ENCODE results near the gene RPGRIP1L.
"Not testable (repeated sequence)": the region's sequence is repeated elsewhere in the genome, so short reads cannot be mapped to it uniquely, and the experiment has no call there.

Gene RPGRIP1L

DNA sequence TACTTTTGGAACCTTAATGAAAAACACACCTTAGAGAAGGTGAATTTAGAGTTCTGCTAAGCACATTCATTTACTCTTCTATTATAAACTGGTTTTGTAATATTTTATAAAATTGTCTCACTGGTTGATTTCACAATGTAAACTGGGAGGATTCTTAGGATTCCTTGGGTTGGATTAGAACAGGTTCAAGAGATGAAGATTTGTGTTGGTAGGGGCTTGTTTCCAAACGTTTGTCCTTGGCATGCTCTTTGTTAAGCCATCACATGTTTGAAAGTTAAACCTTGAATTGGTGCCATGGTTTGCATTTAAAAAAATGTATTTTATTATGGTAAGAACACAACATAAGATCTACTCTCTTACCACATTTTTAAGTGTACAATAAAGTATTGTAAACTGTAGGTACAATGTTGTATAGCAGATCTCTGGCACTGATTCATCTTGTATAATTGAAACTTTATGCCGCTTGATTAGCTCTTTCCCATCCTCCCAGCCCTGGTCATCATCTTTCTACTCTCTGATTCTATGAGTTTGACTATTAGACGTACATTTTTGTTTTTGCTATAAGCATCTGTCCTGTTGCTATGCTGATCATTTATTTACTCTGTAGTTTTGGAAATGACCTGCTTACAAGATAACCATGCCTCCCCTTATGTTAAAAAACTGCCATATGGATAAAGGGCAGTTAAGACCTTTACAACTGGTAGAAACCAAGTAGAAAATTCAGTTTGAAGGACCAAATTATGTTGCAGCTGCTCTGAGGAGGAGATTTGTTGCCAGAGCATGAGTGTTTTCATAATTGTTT, 9.9 kb upstream of the RPGRIP1L start:
- DNase-seq (ENCODE audit: low read depth in 2 of 3, low spot score in 1 of 3), result no peak

- DNase-seq (ENCODE audit: low read depth in 2 of 3, low spot score in 1 of 3), result no peak
These were observed 8.4 kb upstream of the RPGRIP1L start for GRCh38 chr16:53712065-53712464.

- no peak for DNase-seq (ENCODE audit: low read depth in 2 of 3, low spot score in 1 of 3)
These were observed 7.7 kb upstream of the RPGRIP1L start for GRCh38 chr16:53711390-53711789.

- no peak for DNase-seq (ENCODE audit: low read depth in 2 of 3, low spot score in 1 of 3)
These were observed 4.8 kb upstream of the RPGRIP1L start for GRCh38 chr16:53708490-53708889.

GRCh38 chr16:53707671-53708070, 4.0 kb upstream of the RPGRIP1L start:
- DNase-seq (ENCODE audit: low read depth in 2 of 3, low spot score in 1 of 3), result no peak

- DNase-seq (ENCODE audit: low read depth in 2 of 3, low spot score in 1 of 3), result no peak
These were observed 770 bp upstream of the RPGRIP1L start for GRCh38 chr16:53704445-53704813.

DNA sequence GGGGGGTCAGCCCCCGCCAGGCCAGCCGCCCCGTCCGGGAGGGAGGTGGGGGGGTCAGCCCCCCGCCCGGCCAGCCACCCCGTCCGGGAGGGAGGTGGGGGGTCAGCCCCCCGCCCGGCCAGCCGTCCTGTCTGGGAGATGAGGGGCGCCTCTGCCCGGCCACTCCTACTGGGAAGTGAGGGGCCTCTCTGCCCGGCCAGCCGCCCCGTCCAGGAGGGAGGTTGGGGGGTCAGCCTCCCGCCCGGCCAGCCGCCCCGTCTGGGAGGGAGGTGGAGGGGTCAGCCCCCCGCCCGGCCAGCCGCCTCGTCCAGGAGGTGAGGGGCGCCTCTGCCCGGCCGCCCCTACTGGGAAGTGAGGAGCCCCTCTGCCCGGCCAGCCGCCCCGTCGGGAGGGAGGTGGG, 5.4 kb downstream of the RPGRIP1L start:
- DNase-seq (ENCODE audit: low read depth in 2 of 3, low spot score in 1 of 3), result not testable (repeated sequence)

GRCh38 chr16:53695070-53695469, 8.6 kb downstream of the RPGRIP1L start:
- no peak for DNase-seq (ENCODE audit: low read depth in 2 of 3, low spot score in 1 of 3)

DNA sequence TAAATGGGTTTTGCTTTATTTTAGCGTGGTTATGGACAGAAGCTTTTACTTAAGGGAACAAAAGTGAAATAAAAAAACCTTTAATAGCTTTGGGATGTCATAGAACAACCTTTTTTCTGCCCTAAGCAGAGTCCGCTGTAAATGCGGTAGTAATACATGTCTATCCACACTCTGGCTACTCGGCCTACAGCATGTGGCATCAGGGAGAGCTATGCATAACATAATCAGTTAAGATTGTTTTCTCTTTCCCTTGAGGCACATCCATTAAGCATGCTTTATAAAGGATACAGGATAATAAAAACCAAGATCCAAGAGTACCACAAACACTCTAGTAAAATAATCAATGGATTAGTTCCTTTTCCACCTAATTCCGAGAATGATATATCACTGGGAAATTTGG, 10.3 kb downstream of the RPGRIP1L start:
- DNase-seq (ENCODE audit: low read depth in 2 of 3, low spot score in 1 of 3), result no peak

DNA sequence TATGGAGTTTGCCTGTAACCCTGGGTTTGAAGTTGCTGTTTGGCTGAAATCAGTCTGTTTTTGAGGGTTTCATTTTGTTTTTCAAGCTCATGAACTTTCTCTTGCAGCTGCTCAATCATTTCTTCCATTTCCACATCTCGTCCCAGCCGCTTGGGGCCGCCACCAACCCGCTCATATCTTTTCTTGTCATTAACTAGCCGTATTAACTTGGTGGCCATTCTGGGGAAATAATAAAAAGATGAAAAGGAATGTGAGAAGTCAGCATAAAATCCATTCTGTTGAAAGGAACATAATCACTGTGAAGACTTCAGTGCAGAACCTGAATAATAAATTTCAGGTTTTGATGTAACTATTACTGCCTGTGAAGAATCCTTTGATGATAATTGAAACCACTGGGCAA, 11.5 kb downstream of the RPGRIP1L start:
- DNase-seq (ENCODE audit: low read depth in 2 of 3, low spot score in 1 of 3), result no peak

DNA sequence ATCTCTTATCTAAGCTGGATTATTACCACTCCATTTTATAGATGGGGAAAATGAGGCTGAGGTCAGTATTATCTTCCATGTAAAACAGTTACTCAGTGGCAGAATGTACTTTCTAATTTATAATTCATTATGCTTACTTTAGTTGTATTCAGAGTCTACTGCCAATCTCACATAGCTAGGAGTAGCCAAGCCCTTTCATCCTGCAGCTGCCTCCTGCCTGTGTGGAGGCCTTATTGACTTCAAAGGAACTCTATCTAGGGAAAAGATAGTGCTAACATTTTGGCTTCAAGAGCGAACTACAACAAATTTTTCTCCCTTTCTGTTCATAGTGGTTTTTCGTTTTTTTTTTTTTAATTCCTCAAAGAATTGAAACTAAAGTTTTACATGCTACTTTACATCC, 12.9 kb downstream of the RPGRIP1L start:
- DNase-seq (ENCODE audit: low read depth in 2 of 3, low spot score in 1 of 3), result no peak

DNA sequence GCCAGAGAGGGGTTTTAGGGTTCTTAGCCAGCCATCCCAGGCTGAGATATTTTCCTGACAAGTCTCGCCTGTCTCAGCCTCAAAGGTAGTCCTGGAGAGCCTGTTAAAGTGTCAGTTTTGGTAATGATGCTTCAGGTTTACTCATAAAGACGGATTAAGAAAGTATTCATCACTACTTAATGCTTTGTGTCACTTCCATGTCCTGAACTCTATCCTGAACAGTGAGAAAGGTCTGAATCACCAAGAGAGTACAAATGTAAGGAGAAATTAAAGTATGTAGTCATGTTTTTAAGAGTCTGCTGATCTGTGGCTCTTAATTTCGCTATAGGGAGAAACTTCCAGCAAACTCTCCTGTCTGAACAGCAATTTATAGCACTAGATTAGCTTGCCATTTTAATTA, 14.0 kb downstream of the RPGRIP1L start:
- no peak for DNase-seq (ENCODE audit: low read depth in 2 of 3, low spot score in 1 of 3)

- no peak for DNase-seq (ENCODE audit: low read depth in 2 of 3, low spot score in 1 of 3)
These were observed 16.9 kb downstream of the RPGRIP1L start for GRCh38 chr16:53686710-53687109.

GRCh38 chr16:53685334-53685733, 18.3 kb downstream of the RPGRIP1L start:
- DNase-seq (ENCODE audit: low read depth in 2 of 3, low spot score in 1 of 3), result not testable (repeated sequence)

DNA sequence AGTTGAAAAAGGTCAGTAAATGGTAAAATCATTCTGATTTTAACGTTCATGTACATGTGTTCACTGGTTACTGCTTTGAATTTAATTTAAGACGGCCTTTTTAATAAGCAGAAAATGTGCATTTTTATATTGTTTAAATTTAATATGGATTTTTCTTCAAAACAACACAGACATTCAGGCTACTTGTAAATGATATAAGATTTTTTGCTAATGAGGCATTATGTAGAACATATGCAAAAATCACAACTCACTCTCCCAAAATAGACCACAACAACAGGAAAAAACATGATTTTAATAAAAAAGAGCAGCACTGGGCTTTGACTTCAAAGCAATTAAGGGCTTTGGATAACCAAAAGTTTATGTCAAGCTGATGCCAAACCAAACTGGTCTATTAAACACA, 22.3 kb downstream of the RPGRIP1L start:
- DNase-seq (ENCODE audit: low read depth in 2 of 3, low spot score in 1 of 3), result no peak

GRCh38 chr16:53680756-53681155, 22.9 kb downstream of the RPGRIP1L start:
- no peak for DNase-seq (ENCODE audit: low read depth in 2 of 3, low spot score in 1 of 3)

- DNase-seq (ENCODE audit: low read depth in 2 of 3, low spot score in 1 of 3), result no peak
These were observed 24.8 kb downstream of the RPGRIP1L start for GRCh38 chr16:53678756-53679343.

DNA sequence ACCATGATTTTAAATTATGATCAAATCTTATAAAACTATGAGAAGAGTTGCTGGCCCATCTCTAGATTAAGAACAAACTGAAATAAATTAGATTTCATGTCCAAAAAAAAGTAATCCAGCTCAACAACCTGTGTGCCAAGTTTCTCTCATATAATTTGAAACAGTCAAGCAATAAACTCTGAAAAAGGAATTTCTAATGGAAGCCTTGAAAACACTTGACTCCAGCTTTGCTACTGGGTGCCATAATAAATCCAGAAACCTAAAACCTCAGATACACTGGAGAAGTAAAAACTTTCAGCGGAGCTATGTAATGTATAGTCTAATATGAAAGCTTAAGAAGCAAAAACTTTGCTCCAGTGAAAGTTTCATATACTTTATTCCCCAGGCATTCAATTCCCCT, 25.5 kb downstream of the RPGRIP1L start:
- no peak for DNase-seq (ENCODE audit: low read depth in 2 of 3, low spot score in 1 of 3)

DNA sequence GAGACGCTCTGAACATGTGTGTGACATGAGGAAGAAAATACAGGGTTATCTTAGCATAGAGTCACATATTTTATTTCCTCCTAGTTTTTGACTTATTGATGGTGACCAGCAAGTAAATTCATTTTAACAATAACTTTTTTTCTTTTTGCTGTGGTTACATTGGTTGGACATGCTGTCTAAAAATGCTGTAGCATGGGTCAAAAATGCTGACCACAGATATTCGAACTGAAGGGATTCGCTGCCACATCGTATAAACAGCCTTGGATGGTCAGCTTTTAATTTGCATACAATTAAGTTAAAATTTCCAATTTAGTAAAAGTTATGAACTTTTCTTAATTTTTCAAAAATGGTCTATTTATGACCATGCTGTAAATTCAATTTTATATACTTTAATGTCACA, 30.5 kb downstream of the RPGRIP1L start:
- DNase-seq (ENCODE audit: low read depth in 2 of 3, low spot score in 1 of 3), result no peak

GRCh38 chr16:53672461-53672860, 31.2 kb downstream of the RPGRIP1L start:
- DNase-seq (ENCODE audit: low read depth in 2 of 3, low spot score in 1 of 3), result no peak

GRCh38 chr16:53668869-53669268, 34.8 kb downstream of the RPGRIP1L start:
- no peak for DNase-seq (ENCODE audit: low read depth in 2 of 3, low spot score in 1 of 3)

GRCh38 chr16:53666786-53667415, 36.8 kb downstream of the RPGRIP1L start:
- DNase-seq (ENCODE audit: low read depth in 2 of 3, low spot score in 1 of 3), result no peak

All from stimulated activated CD4-positive, alpha-beta T cell treated with anti-CD3 and anti-CD28 coated beads, Interleukin-12 subunit alpha, Interleukin-12 subunit beta, amount 100 ng/mL, for 48 hours (primary cell).